DND-41 (cell line): ENCODE data around the gene DENND1A.

ENCODE experiments used
- EZH2 ChIP-seq: IDR thresholded peaks from 3 replicates; pipeline ENCODE4 v1.6.1; 2012; ENCODE audit warnings: borderline replicate concordance, low read depth, mild to moderate bottlenecking, moderate library complexity, low read length, inconsistent platforms; ENCODE audit not compliant: severe bottlenecking
- TF ChIP-seq, protein P1 (sequence below): IDR thresholded peaks from 2 replicates; pipeline ENCODE4 v1.5.1; 2012; ENCODE audit warnings: borderline replicate concordance, low read length, moderate library complexity, mild to moderate bottlenecking; ENCODE audit not compliant: poor library complexity, severe bottlenecking; ENCODE audit errors: extremely low read depth

DNA sequence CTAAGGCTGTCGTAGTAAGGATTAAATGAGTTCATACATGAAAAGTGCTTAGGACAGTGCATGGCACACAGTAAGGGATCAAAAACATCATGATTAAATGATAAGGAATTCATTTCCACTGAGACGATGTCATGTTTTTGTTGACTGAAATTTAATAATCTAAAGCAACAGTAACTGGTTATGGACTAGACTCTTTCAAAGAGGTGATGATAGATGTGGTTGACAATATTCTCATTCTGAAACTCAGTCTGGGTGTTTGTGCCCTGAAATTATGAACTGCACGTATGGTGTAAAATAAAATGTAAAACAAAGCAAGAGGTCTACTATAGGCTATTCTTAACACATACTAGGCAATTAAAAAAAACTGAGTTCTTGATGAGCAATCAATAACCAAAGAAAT lies 280.0 kb downstream of the DENND1A start:
- TF ChIP-seq, protein P1, sequence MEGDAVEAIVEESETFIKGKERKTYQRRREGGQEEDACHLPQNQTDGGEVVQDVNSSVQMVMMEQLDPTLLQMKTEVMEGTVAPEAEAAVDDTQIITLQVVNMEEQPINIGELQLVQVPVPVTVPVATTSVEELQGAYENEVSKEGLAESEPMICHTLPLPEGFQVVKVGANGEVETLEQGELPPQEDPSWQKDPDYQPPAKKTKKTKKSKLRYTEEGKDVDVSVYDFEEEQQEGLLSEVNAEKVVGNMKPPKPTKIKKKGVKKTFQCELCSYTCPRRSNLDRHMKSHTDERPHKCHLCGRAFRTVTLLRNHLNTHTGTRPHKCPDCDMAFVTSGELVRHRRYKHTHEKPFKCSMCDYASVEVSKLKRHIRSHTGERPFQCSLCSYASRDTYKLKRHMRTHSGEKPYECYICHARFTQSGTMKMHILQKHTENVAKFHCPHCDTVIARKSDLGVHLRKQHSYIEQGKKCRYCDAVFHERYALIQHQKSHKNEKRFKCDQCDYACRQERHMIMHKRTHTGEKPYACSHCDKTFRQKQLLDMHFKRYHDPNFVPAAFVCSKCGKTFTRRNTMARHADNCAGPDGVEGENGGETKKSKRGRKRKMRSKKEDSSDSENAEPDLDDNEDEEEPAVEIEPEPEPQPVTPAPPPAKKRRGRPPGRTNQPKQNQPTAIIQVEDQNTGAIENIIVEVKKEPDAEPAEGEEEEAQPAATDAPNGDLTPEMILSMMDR, result no peak
- TF ChIP-seq EZH2, result no peak
